ENCODE data around the gene GRIK4.
"Not testable (repeated sequence)": the region's sequence is repeated elsewhere in the genome, so short reads cannot be mapped to it uniquely, and the experiment has no call there.

The GRIK4 gene

DNA sequence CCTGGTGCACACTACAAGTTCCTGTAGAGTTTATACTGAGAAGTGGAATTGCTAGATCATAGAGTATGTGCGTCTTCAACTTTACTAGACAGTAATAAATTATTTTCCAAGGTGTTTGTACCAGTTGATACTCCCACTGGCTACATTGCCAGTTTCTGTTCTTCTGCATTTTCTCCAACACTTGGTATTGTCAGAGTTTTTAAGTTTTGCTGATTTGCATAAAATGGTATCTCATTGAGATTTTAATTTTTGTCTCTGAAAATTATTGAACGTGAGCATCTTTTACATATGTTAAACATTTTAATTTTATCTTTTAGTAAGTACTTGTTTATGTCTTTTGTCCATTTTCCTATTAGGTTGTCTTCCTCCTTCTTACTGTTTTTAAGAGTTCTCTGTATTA is 519.6 kb downstream of the GRIK4 start:
- DNase-seq, result no peak

- DNase-seq, result not testable (repeated sequence)
Observed at GRCh38 chr11:121031648-121032047, 520.1 kb downstream of the GRIK4 start.

DNA sequence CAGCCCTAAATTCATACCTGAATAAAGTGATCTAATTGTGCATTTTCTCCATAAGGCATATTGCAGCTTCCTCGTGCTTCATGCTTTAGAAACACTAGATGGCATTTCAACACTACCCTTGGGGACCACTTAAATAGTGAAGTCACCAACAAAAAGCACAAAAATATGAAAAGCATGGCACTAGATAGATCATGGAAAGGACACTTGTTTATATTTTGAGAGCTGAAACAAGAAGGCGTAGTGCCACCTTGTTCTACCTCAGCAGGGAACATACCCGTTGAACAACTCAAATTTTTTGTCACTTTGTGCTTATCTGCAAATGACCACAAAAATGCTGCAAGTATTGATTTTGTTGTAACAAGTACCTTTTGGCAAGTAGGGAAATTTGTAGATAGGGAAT is 521.0 kb downstream of the GRIK4 start:
- DNase-seq, result no peak

DNA sequence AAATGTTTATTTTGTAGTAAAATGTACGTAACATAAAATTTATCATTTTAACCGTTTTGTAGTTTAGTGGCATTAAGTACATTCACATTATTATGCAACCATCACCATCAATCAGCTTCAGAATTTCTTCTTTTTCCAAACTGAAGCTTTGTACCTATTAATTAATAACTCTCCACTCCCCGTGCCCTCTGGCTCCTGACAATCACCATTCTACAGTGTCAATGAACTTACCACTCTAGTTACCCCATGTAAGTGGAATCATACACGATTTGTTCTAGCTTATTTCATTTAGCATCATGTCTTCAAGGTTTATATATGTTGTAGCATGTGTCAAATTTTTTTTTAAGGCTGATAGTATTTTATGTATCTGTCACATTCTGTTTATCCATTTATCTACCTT is 522.1 kb downstream of the GRIK4 start:
- DNase-seq, result no peak

DNA sequence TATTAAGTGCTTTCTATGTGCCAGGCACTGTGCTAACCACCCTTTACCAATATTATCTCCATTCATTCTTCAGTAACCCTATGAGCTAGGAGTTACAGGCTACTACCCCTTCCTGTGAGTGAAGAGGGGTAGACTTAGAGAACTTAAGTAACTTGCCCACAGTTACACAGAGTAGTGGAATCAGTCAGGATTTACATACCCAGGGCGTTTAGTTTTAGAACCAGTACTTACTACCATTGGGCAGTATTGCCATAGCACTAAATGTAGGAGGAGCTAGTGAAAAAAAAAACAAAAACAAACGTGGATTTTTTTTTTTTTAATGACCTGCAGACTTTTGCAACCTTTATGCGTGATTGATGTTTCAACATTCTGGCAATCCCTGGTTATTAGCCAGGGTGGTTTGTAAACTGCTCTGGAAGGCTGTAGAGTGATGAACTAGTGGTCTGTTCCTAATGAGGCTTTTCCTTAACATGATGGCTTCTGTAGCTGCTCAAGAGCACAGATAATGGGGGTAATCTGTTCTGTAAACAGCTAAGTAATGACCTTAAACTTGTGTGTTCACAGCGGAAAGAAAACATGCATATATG is 523.7 kb downstream of the GRIK4 start:
- no peak for DNase-seq

GRCh38 chr11:121035780-121036179 is 524.2 kb downstream of the GRIK4 start:
- DNase-seq, result no peak

DNA sequence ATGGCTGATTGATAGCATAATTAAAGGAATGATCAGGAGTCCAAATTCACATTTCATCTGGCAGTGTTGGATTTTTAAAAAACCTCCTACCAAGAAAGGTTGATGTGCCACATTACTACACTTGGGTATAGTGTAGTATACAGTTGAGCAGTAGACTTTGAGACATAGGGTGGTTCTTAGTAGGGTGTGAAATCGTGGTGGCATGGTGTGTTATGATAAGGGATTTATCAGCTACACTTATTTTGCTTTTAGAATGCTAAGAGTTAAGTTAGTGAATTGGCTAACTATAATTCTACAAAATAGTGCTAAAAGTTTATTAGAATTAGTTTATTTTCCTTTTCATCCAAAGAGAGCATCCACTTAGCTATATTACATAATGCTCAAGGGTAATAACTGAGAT is 525.5 kb downstream of the GRIK4 start:
- DNase-seq, result no peak

Data from activated naive CD4-positive, alpha-beta T cell (primary cell).